ENCODE measurements around the gene GAP43. TPM values are rescaled to one million over a fixed set of nuclear protein-coding genes. Genes with fewer than 3 reads are reported as not detected.

GAP43 gene
- total RNA-seq, 1 donor from 2014 or later, result 0.21 TPM

- Histone ChIP-seq H3K36me3 (ENCODE audit: control insufficient read depth, insufficient read depth, low read length) (no peaks in the 10 kb centered on the region), H3K4me3 (ENCODE audit: low read depth, low read length) (no peak overlapping the region), H3K27me3 (ENCODE audit: control insufficient read depth, insufficient read depth, low read length) (peaks cover 2% of the 10 kb centered on the region)
- no peak for TF ChIP-seq CTCF (IDR thresholded peaks at IDR 0.05; ENCODE audit: insufficient read depth, low read length, poor library complexity, severe bottlenecking)
- DNase-seq (ENCODE audit: low read depth), result no peak
Observed at GRCh38 chr3:115624029-115624741, 875 bp downstream of the GAP43 start.

- Histone ChIP-seq H3K27me3 (ENCODE audit: control insufficient read depth, insufficient read depth, low read length) (peaks cover 4% of the 10 kb centered on the region), H3K4me3 (ENCODE audit: low read depth, low read length) (no peak overlapping the region), H3K36me3 (ENCODE audit: control insufficient read depth, insufficient read depth, low read length) (no peaks in the 10 kb centered on the region)
- DNase-seq (ENCODE audit: low read depth), result no peak
- no peak for TF ChIP-seq CTCF (IDR thresholded peaks at IDR 0.05; ENCODE audit: insufficient read depth, low read length, poor library complexity, severe bottlenecking)
Observed at GRCh38 chr3:115624901-115625300, 1.6 kb downstream of the GAP43 start.

- TF ChIP-seq CTCF (IDR thresholded peaks at IDR 0.05; ENCODE audit: insufficient read depth, low read length, poor library complexity, severe bottlenecking), result no peak
- H3K27me3 ChIP-seq (ENCODE audit: control insufficient read depth, insufficient read depth, low read length), result peaks cover 4% of the 10 kb centered on the region
- H3K4me3 ChIP-seq (ENCODE audit: low read depth, low read length), result no peak overlapping the region
- no peaks in the 10 kb centered on the region for H3K36me3 ChIP-seq (ENCODE audit: control insufficient read depth, insufficient read depth, low read length)
- no peak for DNase-seq (ENCODE audit: low read depth)
Observed at GRCh38 chr3:115626006-115626409, 2.7 kb downstream of the GAP43 start.

- Histone ChIP-seq H3K27me3 (ENCODE audit: control insufficient read depth, insufficient read depth, low read length) (peaks cover 4% of the 10 kb centered on the region), H3K36me3 (ENCODE audit: control insufficient read depth, insufficient read depth, low read length) (no peaks in the 10 kb centered on the region), H3K4me3 (ENCODE audit: low read depth, low read length) (no peak overlapping the region)
- no peak for TF ChIP-seq CTCF (IDR thresholded peaks at IDR 0.05; ENCODE audit: insufficient read depth, low read length, poor library complexity, severe bottlenecking)
- no peak for DNase-seq (ENCODE audit: low read depth)
Observed at GRCh38 chr3:115626721-115627120, 3.4 kb downstream of the GAP43 start.

- no peak for TF ChIP-seq CTCF (IDR thresholded peaks at IDR 0.05; ENCODE audit: insufficient read depth, low read length, poor library complexity, severe bottlenecking)
- Histone ChIP-seq H3K27me3 (ENCODE audit: control insufficient read depth, insufficient read depth, low read length) (peaks cover 4% of the 10 kb centered on the region), H3K4me3 (ENCODE audit: low read depth, low read length) (no peak overlapping the region), H3K36me3 (ENCODE audit: control insufficient read depth, insufficient read depth, low read length) (no peaks in the 10 kb centered on the region)
- DNase-seq (ENCODE audit: low read depth), result no peak
Observed at GRCh38 chr3:115627180-115628074, 4.1 kb downstream of the GAP43 start.
